Cardiac fibroblast (primary cell): ENCODE measurements around the gene GRM1.

Experiments used
- DNase-seq, 2 donors: peaks; one replicate each; pipeline versions ENCODE4 v3.0.0 to v3.0.0-alpha.2; 2010; ENCODE audit warnings: low read depth in 2 of 2
- H3K4me3 ChIP-seq, 2 donors: replicated peaks in 1 of 2; 1 replicate in 1 of 2; 2 replicates in 1 of 2; pipeline ENCODE4 v1.5.1; 2011; ENCODE audit warnings: low read depth in 2 of 2, low read length in 2 of 2, mild to moderate bottlenecking in 2 of 2, moderate library complexity in 1 of 2
- TF ChIP-seq, protein P1 (sequence below): IDR thresholded peaks from one replicate; pipeline ENCODE4 v1.5.1; 2011; ENCODE audit warnings: low read depth, mild to moderate bottlenecking, low read length, inconsistent platforms

Gene GRM1

DNA sequence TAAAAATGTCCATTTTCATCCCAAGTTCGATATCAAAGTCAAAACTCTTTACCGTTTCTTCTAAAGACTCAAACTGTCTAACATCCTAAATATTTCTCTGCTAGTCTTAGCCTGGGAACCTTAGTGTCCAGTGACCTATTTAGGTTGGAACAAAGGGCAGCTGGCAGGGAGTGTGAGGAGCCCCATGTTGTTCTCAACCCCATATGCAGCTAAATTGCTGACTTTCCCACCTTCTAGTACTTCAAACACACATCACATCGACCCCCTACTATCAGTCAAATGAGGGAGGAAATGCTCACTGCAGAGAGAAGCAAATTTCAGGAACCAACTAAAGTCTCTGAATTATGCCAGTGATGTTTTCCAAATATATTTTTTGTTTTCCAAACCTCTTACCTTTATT, 322.2 kb downstream of the GRM1 start:
- no peak overlapping the region for H3K4me3 ChIP-seq
- no peak for DNase-seq
- TF ChIP-seq, protein P1, sequence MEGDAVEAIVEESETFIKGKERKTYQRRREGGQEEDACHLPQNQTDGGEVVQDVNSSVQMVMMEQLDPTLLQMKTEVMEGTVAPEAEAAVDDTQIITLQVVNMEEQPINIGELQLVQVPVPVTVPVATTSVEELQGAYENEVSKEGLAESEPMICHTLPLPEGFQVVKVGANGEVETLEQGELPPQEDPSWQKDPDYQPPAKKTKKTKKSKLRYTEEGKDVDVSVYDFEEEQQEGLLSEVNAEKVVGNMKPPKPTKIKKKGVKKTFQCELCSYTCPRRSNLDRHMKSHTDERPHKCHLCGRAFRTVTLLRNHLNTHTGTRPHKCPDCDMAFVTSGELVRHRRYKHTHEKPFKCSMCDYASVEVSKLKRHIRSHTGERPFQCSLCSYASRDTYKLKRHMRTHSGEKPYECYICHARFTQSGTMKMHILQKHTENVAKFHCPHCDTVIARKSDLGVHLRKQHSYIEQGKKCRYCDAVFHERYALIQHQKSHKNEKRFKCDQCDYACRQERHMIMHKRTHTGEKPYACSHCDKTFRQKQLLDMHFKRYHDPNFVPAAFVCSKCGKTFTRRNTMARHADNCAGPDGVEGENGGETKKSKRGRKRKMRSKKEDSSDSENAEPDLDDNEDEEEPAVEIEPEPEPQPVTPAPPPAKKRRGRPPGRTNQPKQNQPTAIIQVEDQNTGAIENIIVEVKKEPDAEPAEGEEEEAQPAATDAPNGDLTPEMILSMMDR: no peak

GRCh38 chr6:146352163-146352562, 323.3 kb downstream of the GRM1 start:
- DNase-seq: no peak
- TF ChIP-seq, protein P1: no peak
- H3K4me3 ChIP-seq: no peak overlapping the region

DNA sequence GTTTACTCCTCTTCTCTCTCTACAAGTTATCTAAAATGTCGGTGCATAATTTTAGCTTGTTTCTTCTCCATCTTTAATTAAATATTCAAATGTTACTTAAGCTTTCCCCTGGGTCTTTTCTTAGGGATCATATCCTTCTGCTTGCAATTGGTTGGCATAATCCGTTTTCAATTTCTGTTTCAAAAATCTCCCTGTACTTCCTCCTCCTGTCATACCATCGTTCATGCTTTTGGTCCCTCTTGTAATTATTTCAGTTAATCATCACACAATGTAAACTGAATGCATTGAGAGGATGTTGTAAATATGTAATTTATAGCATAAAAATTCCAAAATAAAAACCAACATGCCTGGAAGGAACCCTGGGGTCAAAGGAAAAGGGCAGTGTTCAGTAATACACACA, 325.6 kb downstream of the GRM1 start:
- no peak for DNase-seq
- H3K4me3 ChIP-seq: no peak overlapping the region
- TF ChIP-seq, protein P1: no peak

GRCh38 chr6:146355521-146356100, 326.7 kb downstream of the GRM1 start:
- TF ChIP-seq, protein P1: no peak
- DNase-seq: no peak
- H3K4me3 ChIP-seq: no peak overlapping the region

DNA sequence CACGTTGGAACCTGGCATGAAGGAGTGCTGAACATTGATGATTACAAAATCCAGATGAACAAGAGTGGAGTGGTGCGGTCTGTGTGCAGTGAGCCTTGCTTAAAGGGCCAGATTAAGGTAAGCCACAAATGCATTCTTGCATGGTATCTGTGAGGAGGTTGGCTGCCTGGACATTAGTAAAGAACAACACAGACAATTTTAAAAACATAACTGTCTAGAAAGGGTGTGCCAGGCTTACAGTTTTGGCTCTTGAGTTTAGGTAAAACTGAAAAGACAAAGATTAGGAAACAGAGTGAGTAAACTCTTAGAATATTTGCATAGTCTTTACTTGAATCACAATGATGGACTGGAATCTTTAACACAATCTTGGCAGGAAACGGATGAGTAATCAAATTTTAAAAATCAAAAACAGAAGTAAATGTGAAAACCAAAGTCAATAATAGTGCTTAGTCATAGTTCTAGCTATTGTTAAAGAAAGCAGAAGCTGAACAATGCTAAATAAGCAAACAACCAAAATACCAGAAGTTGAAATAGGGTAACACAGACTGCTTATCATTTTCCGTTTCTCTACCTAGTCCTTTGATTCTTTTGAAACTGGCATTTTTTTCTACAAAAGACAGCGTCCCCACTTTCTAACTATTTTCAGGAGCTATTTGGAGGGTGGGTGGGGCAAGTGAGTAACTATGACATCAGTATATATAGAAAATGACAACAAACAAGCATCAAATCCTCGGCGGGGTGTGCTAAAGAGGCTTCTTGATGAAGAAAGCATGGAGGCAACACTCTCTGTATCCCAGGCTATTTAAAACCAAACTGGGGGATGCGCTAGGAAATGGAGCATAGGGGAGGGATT, 328.9 kb downstream of the GRM1 start:
- TF ChIP-seq, protein P1: no peak
- H3K4me3 ChIP-seq: peak overlapping the region in 1 of 2 donors; percentile 29
- peak; percentile 64 to 94 for DNase-seq

DNA sequence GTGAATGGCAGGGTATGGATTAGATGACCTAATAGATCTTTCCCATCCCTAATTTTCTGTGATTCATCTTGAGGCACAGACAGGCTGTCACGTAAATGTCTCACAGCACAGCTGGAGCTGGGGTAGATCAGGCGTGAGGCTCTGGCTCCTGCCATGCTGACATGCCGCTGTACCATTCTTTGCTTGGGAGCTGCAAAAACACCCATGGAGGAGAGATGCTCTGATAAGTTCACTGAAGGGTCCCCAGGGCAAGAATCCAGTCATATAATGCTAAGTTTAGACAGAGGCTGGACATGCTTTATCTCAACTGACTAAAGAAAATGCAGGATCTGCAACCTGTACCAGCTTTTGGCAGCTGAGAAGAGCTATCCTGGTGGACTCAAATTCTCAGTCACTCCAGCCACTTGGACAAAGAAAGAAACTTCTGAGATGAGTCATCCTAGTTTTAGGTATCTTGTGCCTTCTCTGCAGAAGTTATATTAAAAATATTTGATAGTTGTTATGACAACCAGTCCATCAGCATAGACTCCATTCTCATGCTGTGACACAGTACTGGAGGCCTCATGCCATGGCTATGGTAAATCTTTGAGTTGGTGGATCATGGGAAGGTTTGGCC, 329.7 kb downstream of the GRM1 start:
- TF ChIP-seq, protein P1: no peak
- DNase-seq: peak; percentile 66 to 74
- H3K4me3 ChIP-seq: peak overlapping the region in 1 of 2 donors; percentile 29
